Stimulated activated CD8-positive, alpha-beta memory T cell treated with anti-CD3 and anti-CD28 coated beads, Interleukin-12 subunit alpha, Interleukin-12 subunit beta, amount 100 ng/mL, for 24 hours (primary cell): ENCODE results near the gene VAV3.

Experiments used
- DNase-seq: peaks from one replicate; pipeline ENCODE4 v3.0.0-alpha.2; 2020; ENCODE audit errors: extremely low read depth

Gene VAV3

DNA sequence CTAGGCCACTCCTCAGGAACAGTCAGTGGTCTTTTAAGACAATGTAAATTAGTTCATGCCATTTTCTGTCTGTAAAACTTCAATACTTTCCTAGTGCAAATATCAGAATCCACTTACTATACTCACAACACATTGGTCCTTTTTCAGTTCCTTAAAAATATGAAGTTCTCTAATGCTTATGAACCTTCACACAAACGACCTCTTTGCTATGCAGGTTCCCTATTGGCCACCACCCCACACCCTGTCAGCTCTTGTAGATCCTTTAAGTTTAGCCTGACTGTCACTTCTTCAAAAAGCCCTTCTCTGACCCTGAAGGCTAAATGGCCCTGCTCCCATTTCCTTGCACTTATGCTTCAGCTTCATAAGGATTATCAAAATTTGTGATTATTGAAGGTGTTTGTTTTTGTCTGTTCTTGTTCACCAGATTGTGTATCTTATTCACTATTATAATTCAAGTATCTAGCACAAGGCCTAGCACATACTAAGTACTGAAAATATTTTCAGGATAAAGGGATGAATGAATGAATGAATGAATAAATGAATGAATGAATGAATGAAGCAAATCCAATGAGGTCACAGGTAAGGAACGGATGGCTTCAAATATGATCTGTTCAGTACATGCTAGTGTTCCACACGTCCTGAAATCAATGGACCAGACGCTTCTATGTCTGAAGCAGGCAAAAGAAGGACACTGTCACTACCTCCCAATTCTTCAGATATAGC, 373.9 kb downstream of the VAV3 start:
- DNase-seq = no peak

DNA sequence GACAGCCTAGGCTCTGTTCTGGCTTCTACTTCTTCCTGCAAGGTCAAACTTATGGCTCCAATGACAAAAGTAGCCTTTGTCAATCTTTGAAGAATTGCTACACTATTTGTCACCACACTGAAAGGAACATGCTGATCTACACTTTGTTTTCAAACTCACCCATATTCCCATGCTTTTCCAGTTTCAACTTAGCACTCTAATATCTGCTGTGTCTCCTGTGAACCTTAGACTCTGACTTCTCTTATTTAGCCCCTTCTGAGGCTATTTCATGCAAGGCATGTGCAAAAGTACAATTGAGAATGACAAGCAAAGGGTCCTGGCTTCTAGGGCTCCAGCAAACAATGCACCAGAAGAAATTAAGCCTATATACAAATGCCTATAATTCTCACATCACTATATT, 374.9 kb downstream of the VAV3 start:
- no peak for DNase-seq

- no peak for DNase-seq
Measured at GRCh38 chr1:107588321-107588720, 376.7 kb downstream of the VAV3 start.

DNA sequence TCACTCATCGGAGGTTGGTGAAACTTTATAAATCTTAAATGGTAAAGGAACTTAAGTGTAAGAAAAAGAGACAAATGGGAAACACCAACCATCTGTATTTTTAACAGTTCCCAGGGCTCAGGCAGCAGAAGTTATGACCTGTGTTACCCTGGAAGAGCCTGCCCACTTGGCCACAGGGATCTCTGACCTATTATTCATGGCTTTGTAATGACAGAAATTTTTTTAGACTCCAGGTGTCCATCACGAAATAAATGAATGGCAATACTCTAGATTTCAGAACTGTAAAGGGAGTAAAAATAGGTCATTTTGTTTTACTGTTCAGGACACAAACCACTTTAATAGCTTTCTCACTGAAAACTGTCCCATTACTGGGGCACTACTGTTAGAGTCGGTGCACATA, 389.8 kb downstream of the VAV3 start:
- no peak for DNase-seq

DNA sequence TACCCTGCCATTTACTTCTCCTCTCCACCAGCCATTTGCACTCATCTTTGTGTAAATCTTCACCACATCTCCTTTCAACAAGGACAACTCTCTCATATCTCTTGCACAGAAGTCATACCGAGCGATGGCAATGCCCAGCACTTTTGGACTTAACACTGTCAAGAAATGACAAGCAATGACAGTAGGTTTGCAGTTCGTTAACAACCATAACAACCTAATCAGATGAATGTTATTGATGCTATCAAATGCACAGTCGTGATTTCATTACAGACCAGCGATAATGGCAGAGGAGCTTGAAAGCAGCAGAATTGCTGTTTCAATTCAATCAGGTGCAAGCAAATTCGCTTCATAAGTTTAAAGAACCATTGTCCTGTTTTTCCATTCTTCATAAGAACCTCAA, 390.9 kb downstream of the VAV3 start:
- no peak for DNase-seq

DNA sequence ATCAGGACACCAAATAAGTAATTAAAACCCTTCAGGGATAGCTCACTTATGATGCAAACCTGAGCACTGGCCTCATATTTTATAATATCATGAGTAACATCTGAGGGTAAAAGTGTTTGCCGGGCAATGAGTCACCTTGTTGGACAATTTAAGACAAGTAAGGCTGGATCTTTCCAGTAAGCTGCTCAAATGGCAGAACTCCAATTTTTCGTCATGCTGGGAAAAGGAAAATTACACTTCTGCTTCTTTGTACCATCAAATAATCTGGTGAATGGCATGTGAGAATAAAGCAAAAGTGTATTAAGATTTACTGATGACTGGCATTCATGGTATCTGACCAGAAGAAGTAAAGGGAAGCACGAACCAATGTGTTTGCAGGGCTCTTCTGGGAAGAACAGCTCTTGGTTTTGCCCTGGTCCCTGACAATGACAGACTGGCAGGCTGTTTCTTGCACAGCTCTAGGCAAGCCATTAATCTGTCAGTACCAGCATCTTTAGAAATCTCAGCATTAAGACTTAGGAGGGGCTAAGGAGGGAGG, 392.2 kb downstream of the VAV3 start:
- DNase-seq = no peak

GRCh38 chr1:107570768-107571167, 394.2 kb downstream of the VAV3 start:
- DNase-seq = no peak

DNA sequence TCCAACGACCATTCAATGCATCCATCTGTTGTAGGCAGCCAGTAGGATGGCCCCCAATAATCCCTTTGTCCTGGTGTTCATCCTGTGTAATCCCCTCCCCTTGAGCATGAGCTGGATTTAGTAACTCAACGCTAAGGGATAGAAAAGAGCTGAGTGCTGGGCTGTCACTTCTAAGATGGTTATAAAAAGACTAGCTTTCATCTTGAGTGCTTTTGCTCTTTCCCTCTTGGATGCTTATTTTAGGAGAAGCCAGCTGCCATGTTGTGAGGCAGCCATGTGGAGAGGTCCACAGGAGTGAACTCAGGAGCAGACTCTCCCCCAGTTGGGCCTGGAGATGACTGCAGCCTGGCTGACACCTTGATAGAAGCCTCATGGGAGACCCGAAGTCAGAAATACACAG, 401.5 kb downstream of the VAV3 start:
- DNase-seq = no peak

- no peak for DNase-seq
Measured at GRCh38 chr1:107559881-107560280, 405.1 kb downstream of the VAV3 start.

DNA sequence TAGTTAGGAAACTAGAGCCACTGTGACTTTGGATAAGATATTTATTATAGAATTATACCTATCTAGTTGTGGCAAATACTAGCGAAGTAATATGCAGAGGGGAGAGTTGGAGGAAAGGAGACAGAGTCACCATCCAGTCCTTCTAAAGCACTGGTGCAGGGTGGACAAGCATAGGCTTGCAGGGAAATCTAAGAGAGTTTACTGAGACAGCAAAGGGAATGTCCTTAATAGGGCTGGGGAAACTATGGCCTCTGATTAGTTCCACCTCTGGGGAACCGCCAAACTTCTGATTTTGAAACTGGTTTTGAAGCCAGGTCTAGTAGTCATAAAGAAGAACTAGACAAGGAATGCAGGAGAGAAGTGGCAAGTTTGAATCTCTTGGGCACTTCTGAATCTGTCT, 407.9 kb downstream of the VAV3 start:
- no peak for DNase-seq

- no peak for DNase-seq
Measured at GRCh38 chr1:107555578-107555977, 409.4 kb downstream of the VAV3 start.

DNA sequence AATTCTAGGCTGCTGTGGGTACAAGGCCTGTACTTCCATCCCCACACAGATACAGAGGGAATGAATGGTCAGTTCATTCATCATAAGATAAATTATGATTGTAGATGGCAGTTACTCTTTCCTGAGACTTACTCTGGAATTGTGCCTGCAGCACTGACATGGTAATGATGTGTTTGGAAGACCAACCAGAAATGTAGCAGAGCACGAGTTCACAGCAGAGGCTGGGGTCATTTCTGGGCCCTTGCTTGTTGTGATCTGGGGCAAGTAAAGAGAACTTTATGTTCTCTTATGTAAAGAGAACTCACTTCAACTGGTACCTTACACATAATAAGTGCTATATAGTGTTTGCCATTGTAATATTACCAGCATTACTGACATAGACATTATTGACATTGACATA, 412.2 kb downstream of the VAV3 start:
- DNase-seq = no peak

- no peak for DNase-seq
Measured at GRCh38 chr1:107551456-107551855, 413.5 kb downstream of the VAV3 start.

DNA sequence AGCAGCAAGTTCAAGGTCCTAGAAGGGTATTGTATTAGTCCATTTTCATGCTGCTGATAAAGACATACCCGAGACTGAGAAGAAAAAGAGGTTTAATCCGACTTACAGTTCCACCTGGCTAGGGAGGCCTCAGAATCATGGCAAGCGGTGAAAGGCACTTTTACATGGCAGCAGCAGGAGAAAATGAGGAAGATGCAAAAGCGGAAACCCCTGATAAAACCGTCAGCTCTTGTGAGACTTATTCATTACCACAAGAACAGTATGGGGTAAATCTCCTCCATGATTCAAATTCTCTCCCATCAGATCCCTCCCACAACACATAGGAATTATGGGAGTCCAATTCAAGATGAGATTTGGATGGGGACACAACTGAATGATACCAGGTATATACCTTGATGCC, 414.6 kb downstream of the VAV3 start:
- DNase-seq = no peak

DNA sequence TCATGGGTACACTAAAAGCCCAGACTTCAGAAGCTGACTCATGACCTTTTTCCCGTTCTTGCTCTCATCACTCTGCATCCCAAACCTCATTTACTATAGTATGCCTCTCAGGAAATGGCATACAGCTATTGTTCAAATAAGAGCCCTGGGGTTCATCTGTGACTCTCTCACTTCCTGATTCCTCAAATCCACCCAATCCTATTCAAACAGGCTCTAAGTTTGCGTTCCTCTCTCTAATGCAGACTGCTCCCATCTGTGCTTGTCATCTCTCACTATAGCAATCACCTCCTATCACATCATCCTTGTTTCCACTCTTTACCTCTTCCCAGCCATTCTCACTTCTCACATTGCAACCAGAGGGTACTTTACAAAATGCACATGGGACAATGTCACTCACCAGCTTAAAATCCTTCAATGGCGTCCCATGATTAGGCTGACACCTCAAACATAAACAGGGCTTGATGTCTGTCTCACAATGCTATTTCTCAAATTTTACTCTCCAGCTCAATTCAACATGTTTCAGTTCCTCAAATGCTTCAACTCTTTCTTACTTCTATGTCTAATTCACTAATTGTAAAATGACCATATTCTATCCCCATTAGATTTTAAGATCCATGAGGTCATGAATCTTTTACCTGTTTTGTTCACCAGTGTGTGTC, 415.7 kb downstream of the VAV3 start:
- DNase-seq = no peak

DNA sequence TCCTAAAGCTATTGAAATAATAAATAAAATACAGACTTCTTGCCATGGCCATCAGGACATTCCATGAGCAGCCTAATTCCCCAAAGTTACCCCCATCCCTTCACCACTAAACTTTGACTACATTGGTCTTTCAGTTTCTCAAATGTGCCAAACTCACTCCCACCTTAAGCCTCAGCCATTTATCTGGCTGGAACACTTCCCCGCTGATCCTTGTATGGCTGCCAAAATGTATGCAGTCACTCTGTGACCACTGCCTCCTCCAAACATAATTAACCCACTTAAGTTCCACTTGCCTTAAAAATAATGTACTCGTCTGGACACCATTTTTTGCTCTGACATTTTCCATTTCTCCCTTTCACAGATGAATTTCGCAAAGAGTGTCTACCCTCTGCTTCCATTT, 416.7 kb downstream of the VAV3 start:
- DNase-seq = no peak

- no peak for DNase-seq
Measured at GRCh38 chr1:107547363-107548155, 417.4 kb downstream of the VAV3 start.

DNA sequence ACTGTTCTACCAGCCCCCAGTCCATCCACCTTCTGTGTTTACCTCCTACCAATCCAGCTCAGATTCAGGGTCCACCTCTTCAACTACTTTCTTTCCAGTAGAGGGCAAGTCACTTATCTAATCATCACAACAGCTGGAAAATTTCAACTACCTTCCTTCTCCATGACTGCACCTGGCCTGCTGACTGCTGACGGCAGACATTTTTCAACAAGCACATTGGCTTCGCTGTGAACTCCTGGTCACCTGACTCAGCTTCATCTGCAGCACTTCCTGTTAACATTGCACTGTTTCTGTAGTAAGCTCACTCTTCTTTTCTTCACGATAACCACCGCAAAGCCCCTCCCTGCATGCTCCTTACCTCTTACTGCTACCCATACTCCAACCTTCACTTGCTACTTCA, 418.4 kb downstream of the VAV3 start:
- DNase-seq = no peak

GRCh38 chr1:107545879-107546278, 419.1 kb downstream of the VAV3 start:
- no peak for DNase-seq

DNA sequence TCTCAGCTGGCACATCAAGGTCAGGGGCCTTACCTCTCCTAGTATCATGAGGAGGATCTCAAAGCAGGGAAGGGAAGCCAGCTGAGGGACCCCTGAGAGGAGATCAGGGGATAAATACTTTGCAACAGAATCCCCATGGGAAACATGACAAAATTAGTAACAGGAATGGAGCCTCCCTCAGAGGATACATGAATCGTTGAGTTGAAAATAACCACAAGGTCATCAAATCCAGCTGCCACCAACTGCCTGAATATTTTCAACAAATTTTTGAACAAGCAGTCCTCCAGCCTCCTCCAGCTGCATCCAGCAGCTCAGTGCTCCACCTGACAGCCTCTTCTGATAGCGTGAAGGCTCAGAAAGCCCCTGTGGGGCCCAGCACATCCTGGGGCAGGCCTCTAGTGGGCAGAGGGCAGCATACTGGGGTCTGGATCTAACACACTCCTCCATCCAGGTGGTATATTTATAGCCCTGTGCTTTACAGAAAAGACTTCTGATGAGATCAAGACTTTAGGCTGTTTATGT, 419.9 kb downstream of the VAV3 start:
- no peak for DNase-seq

DNA sequence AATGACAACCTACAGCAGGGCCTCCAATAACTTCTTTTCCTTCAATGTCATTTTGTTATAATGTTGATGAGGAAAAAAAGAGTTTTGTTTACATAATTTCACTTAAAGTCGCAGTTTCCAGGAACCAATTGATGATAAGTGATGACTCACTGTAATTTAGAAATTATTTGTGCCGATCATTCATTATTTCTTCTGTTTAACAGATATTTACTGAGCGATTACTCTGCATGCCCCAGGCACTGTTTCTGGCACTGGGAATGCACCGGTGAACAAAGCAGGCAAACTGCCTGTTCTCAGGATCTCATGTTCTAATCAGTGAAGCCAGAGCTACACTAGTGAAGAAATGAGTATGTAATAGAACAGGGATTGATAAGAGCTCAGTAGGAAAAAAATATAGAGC, 420.7 kb downstream of the VAV3 start:
- DNase-seq = no peak

DNA sequence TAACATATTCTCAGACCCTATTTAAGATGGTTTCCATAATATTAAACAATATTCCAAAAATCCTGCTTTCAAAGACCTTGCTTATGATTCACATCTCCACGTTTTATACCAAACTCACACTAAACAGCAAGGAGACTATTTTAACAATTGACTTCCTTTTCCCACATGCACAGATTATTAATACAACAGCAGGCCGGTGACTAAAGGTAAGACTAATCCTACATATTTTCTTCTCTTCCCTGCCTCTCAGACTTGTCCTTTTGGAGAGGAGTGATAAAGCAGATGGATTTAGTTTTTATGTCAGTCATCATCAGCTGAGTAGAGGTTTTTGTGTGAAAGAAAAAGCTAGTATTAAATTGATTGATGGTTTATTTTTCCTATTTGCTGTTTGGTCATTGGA, 423.6 kb downstream of the VAV3 start:
- no peak for DNase-seq
